ENCODE data around the gene ABL1.

GRCh38 chr9:130879863-130880411 lies 44.9 kb downstream of the ABL1 start:
- TF ChIP-seq FOXM1 (IDR thresholded peaks at IDR 0.05; ENCODE audit: borderline replicate concordance) (no peak), FOXA1 (IDR thresholded peaks at IDR 0.05) (no peak), SP1 (IDR thresholded peaks at IDR 0.05) (no peak), SUZ12 (IDR thresholded peaks at IDR 0.05) (no peak), PKNOX1 (IDR thresholded peaks at IDR 0.05) (no peak), TARDBP (IDR thresholded peaks at IDR 0.05) (no peak), BHLHE40 (IDR thresholded peaks at IDR 0.05; ENCODE audit: borderline replicate concordance) (no peak), FOXK2 (IDR thresholded peaks at IDR 0.05) (no peak), HDGF (IDR thresholded peaks at IDR 0.05; ENCODE audit: borderline replicate concordance) (no peak)
